GM10266 (cell line): Measurements from ENCODE around the gene ST13.
"Not testable (repeated sequence)": the region's sequence is repeated elsewhere in the genome, so short reads cannot be mapped to it uniquely, and the experiment has no call there.

ENCODE experiments used
- DNase-seq: peaks from one replicate; pipeline ENCODE4 v3.0.0; 2012; ENCODE audit errors: extremely low spot score
- TF ChIP-seq, protein P1 (sequence below): IDR thresholded peaks from 2 replicates; pipeline ENCODE4 v1.5.1; 2012; ENCODE audit warnings: mild to moderate bottlenecking, low read depth; ENCODE audit not compliant: control insufficient read depth, insufficient read depth; ENCODE audit errors: missing control alignments

ST13 gene

DNA sequence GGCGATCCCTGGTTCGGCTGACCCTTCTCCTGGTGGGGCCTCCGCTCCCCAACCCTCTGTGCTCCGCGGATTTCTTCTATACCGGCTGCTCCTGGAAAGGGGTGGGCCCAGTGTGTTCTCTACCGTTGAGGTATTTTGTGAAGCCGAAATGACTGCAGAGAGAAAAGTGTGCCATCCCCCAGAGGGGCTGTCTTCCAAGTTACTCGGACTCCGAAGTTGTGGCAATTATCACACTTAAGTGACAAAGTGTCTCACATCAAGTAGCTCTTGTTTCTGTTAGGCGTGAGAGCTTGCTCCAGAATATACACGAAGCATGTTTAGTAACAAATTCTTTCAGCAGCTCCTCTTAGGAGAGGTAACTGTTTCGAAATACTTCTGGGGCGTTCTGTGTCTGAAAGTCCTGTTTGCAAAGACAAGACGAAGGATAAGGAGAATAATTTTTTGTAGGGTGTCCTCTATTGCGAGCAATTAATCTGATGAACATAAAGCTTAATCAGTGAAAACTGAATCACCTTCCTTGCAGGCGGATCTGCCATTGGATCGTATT lies 943 bp upstream of the ST13 start:
- no peak for DNase-seq
- TF ChIP-seq, protein P1, sequence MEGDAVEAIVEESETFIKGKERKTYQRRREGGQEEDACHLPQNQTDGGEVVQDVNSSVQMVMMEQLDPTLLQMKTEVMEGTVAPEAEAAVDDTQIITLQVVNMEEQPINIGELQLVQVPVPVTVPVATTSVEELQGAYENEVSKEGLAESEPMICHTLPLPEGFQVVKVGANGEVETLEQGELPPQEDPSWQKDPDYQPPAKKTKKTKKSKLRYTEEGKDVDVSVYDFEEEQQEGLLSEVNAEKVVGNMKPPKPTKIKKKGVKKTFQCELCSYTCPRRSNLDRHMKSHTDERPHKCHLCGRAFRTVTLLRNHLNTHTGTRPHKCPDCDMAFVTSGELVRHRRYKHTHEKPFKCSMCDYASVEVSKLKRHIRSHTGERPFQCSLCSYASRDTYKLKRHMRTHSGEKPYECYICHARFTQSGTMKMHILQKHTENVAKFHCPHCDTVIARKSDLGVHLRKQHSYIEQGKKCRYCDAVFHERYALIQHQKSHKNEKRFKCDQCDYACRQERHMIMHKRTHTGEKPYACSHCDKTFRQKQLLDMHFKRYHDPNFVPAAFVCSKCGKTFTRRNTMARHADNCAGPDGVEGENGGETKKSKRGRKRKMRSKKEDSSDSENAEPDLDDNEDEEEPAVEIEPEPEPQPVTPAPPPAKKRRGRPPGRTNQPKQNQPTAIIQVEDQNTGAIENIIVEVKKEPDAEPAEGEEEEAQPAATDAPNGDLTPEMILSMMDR, result no peak

- TF ChIP-seq, protein P1, result no peak
- peak; percentile 7 for DNase-seq
Measured at GRCh38 chr22:40855979-40856512, 393 bp downstream of the ST13 start.

DNA sequence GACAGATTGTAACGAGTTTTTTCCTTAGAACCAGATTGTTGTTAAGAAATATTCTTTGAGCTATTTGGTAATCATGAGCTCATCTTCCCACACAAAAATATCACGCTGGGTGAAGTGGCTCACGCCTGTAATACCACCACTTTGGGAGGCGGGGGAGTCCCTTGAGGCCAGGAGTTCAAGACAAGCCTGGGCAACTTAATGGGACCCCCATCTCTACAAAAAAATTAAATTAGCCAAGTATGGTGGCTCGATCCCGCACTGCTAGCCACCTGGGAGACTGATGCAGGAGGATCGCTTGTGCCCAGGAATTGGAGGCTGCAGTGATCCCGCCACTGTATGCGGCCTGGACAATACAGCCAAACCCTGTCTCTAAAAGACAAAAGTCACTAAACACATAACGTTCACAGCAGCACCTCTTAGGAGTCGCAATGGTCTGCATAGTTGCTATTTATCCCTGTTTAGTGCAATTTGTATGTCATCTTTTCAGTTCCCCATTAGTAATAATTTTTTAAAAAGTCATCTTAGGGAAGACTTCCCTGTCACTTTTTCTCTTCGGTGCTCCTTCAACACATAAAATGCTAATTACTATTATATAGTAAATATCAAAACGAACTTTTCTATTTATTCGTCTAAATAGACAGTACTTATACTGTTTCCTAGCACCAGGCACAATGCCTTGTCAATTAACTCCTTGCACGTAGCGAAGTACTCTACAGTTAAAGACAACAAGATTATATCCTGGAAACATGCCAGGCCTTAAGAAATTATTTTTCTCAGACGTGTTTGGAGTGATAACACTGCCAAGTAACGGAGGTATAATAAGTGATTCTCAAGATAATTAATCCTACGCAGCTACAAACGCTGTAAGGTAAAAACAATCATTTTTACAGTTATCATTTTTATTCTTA lies 1.1 kb downstream of the ST13 start:
- TF ChIP-seq, protein P1, result no peak
- no peak for DNase-seq

DNA sequence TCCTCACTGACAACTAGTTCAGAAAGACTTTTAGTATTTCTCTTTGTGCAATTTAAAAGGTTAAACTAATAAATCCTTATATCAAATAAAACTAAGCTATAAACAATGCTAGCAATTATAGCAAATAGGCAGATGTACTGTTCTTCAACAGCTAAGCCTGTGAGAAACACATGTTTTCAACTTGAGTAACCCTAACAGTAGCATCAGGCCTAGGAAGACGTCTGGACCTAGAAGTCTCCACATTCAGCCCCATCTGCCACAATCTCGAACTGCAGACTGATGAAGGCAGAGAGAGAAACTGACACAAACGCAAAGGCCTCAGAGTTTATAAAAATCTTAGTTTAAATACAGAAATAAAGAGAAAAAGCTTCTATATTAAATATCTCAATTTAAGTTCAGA lies 2.5 kb downstream of the ST13 start:
- no peak for DNase-seq
- TF ChIP-seq, protein P1, result no peak

DNA sequence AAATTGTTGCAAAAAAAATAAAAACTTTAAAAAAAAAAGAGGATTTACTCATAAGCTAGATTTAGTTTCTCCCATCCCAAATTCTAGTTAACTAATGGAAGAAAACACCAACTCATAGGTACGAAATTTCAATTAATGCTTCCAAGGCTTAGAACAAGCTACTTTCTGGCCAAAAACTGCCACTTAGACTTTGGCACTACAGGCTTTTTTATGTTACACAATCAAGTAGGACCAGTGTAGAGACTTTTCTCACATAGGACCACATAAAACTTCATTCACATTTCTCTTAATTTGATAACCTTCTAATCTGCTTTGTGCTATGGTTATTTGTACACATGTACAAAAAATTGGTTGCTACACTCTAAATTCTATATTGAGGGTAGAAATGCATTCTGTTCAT lies 3.1 kb downstream of the ST13 start:
- DNase-seq, result no peak
- TF ChIP-seq, protein P1, result no peak

GRCh38 chr22:40845816-40846215 lies 10.6 kb downstream of the ST13 start:
- DNase-seq, result not testable (repeated sequence)

DNA sequence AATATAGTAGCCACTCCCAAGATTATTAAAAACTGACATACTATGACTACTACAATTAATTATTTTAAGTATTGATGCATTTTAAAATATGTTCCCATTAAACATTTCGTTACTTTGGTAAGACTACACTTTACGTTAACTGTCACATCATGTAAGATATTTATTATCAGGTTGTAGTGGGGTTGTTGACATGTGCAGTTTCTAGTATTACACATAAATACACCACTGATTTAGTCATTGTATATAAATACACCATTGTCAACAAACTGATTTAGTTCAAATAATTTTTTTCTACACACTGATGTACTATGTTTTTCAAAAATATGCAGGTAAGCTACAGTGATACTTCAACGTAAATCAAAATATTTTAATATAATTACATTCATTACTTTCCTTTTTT lies 11.5 kb downstream of the ST13 start:
- TF ChIP-seq, protein P1, result no peak
- DNase-seq, result no peak

GRCh38 chr22:40838486-40838885 lies 18.0 kb downstream of the ST13 start:
- DNase-seq, result no peak
- TF ChIP-seq, protein P1, result no peak
